Endothelial cell of umbilical vein (primary cell): ENCODE results near the gene GABARAP.

ENCODE experiments used
- EZH2 ChIP-seq: IDR thresholded peaks from 2 replicates; pipeline ENCODE4 v1.6.1; 2012; ENCODE audit warnings: borderline replicate concordance, low read depth, mild to moderate bottlenecking, moderate library complexity, low read length, inconsistent platforms; ENCODE audit not compliant: severe bottlenecking
- MYC ChIP-seq: IDR thresholded peaks from one replicate; pipeline ENCODE4 v1.6.1; 2011; ENCODE audit warnings: mild to moderate bottlenecking, low read depth, low read length
- POLR2A ChIP-seq: IDR thresholded peaks from 2 replicates; pipeline ENCODE4 v1.6.1; 2012; ENCODE audit warnings: low read depth, mild to moderate bottlenecking, control low read depth, low read length
- POLR2AphosphoS5 ChIP-seq: IDR thresholded peaks from 2 replicates; pipeline ENCODE4 v1.6.1; 2012; ENCODE audit warnings: low read depth, mild to moderate bottlenecking, control low read depth, low read length, moderate library complexity; ENCODE audit not compliant: insufficient read depth
- TF ChIP-seq, protein P1 (sequence below), 2 donors: IDR thresholded peaks; 1 replicate in 1 of 2; 2 replicates in 1 of 2; pipeline ENCODE4 v1.5.1; 2011; ENCODE audit warnings: low read length in 2 of 2, mild to moderate bottlenecking in 2 of 2, moderate library complexity in 2 of 2, control low read depth in 1 of 2, inconsistent platforms in 1 of 2, low read depth in 1 of 2; ENCODE audit not compliant: insufficient read depth in 1 of 2; ENCODE audit errors: extremely low read depth in 1 of 2

DNA sequence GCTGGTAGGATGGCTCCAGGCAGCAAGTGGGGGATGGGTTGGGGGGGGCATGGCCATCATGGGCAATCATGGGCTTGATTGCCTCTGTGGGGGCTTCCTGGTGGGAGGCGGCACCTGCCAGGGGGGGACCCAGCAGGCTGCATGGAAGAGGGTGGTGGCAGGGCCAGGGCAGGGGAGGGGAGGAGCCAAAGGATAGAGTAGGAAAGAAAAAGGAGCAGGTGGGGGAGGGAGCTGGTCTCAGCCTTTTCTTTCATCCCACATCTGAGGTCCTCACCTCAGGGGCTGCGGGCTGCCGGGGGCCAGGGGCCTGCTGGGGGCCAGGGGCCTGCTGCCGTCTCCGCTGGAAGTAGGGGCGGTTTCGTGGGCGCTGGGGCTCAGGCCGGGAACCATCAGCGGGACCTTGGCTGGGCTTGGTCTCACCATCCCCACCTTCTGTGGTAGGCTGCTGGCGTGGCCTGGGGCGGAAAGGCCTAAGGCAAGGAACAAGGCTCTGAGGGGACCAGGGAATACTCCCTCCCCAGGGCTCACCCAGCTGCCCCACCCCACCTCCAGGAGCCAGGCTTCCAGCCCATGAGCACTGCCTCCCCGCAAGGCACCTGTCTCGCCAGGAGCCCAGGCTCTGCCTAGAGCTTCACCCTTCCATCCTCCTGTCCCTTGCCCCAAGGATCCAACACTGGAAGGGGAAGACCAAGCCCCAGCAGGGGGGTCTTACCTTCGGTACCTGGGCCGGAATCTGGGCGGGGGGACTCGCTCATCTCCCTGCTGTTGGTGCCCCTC is 47.2 kb upstream of the GABARAP start:
- TF ChIP-seq, protein P1, sequence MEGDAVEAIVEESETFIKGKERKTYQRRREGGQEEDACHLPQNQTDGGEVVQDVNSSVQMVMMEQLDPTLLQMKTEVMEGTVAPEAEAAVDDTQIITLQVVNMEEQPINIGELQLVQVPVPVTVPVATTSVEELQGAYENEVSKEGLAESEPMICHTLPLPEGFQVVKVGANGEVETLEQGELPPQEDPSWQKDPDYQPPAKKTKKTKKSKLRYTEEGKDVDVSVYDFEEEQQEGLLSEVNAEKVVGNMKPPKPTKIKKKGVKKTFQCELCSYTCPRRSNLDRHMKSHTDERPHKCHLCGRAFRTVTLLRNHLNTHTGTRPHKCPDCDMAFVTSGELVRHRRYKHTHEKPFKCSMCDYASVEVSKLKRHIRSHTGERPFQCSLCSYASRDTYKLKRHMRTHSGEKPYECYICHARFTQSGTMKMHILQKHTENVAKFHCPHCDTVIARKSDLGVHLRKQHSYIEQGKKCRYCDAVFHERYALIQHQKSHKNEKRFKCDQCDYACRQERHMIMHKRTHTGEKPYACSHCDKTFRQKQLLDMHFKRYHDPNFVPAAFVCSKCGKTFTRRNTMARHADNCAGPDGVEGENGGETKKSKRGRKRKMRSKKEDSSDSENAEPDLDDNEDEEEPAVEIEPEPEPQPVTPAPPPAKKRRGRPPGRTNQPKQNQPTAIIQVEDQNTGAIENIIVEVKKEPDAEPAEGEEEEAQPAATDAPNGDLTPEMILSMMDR (IDR thresholded peaks at IDR 0.05; ENCODE audit: extremely low read depth in 1 of 2, insufficient read depth in 1 of 2, low read depth in 1 of 2, low read length in 2 of 2) = no peak
- TF ChIP-seq MYC (no peak), POLR2AphosphoS5 (no peak), EZH2 (no peak), POLR2A (no peak)
